ENCODE results near the gene SRRM5.

DNA sequence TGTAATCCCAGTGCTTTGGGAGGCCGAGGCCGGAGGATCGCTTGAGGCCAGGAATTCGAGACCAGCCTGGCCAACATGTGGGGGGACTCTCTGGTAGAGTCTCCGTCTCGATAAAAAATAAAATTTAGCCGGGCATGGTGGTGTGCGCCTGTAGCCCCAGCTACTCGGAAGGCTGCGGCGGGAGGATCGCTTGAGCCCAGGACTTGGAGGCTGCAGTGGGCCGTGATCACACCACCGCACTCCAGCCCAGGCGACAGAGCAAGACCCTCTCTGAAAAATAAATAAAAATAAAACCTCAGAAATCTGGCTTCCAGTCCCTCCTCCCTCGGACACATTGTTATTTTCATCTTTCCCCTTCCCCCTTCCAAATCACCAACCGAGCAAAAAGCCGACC, 16.3 kb upstream of the SRRM5 start:
- TF ChIP-seq, protein P1, sequence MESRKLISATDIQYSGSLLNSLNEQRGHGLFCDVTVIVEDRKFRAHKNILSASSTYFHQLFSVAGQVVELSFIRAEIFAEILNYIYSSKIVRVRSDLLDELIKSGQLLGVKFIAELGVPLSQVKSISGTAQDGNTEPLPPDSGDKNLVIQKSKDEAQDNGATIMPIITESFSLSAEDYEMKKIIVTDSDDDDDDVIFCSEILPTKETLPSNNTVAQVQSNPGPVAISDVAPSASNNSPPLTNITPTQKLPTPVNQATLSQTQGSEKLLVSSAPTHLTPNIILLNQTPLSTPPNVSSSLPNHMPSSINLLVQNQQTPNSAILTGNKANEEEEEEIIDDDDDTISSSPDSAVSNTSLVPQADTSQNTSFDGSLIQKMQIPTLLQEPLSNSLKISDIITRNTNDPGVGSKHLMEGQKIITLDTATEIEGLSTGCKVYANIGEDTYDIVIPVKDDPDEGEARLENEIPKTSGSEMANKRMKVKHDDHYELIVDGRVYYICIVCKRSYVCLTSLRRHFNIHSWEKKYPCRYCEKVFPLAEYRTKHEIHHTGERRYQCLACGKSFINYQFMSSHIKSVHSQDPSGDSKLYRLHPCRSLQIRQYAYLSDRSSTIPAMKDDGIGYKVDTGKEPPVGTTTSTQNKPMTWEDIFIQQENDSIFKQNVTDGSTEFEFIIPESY (IDR thresholded peaks at IDR 0.05; ENCODE audit: borderline replicate concordance, low read depth), result no peak
- TF ChIP-seq, protein P2, sequence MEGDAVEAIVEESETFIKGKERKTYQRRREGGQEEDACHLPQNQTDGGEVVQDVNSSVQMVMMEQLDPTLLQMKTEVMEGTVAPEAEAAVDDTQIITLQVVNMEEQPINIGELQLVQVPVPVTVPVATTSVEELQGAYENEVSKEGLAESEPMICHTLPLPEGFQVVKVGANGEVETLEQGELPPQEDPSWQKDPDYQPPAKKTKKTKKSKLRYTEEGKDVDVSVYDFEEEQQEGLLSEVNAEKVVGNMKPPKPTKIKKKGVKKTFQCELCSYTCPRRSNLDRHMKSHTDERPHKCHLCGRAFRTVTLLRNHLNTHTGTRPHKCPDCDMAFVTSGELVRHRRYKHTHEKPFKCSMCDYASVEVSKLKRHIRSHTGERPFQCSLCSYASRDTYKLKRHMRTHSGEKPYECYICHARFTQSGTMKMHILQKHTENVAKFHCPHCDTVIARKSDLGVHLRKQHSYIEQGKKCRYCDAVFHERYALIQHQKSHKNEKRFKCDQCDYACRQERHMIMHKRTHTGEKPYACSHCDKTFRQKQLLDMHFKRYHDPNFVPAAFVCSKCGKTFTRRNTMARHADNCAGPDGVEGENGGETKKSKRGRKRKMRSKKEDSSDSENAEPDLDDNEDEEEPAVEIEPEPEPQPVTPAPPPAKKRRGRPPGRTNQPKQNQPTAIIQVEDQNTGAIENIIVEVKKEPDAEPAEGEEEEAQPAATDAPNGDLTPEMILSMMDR (IDR thresholded peaks at IDR 0.05), result no peak
- TF ChIP-seq, protein P3, sequence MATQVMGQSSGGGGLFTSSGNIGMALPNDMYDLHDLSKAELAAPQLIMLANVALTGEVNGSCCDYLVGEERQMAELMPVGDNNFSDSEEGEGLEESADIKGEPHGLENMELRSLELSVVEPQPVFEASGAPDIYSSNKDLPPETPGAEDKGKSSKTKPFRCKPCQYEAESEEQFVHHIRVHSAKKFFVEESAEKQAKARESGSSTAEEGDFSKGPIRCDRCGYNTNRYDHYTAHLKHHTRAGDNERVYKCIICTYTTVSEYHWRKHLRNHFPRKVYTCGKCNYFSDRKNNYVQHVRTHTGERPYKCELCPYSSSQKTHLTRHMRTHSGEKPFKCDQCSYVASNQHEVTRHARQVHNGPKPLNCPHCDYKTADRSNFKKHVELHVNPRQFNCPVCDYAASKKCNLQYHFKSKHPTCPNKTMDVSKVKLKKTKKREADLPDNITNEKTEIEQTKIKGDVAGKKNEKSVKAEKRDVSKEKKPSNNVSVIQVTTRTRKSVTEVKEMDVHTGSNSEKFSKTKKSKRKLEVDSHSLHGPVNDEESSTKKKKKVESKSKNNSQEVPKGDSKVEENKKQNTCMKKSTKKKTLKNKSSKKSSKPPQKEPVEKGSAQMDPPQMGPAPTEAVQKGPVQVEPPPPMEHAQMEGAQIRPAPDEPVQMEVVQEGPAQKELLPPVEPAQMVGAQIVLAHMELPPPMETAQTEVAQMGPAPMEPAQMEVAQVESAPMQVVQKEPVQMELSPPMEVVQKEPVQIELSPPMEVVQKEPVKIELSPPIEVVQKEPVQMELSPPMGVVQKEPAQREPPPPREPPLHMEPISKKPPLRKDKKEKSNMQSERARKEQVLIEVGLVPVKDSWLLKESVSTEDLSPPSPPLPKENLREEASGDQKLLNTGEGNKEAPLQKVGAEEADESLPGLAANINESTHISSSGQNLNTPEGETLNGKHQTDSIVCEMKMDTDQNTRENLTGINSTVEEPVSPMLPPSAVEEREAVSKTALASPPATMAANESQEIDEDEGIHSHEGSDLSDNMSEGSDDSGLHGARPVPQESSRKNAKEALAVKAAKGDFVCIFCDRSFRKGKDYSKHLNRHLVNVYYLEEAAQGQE (IDR thresholded peaks at IDR 0.05; ENCODE audit: low read depth, low read length), result no peak
- TF ChIP-seq, protein P4, sequence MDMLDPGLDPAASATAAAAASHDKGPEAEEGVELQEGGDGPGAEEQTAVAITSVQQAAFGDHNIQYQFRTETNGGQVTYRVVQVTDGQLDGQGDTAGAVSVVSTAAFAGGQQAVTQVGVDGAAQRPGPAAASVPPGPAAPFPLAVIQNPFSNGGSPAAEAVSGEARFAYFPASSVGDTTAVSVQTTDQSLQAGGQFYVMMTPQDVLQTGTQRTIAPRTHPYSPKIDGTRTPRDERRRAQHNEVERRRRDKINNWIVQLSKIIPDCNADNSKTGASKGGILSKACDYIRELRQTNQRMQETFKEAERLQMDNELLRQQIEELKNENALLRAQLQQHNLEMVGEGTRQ (IDR thresholded peaks at IDR 0.05; ENCODE audit: borderline replicate concordance, low read depth, low read length), result no peak
- TF ChIP-seq POLR2AphosphoS5 (IDR thresholded peaks at IDR 0.05; ENCODE audit: low read depth, low read length) (no peak), EZH2phosphoT487 (IDR thresholded peaks at IDR 0.05; ENCODE audit: borderline replicate concordance, low read depth) (no peak), RAD21 (IDR thresholded peaks at IDR 0.05; ENCODE audit: low read length) (no peak), TAF1 (IDR thresholded peaks at IDR 0.05; ENCODE audit: borderline replicate concordance, low read depth, low read length) (no peak), SMC3 (IDR thresholded peaks at IDR 0.05; ENCODE audit: low read depth, low read length) (no peak)
- TF ChIP-seq, protein P5, sequence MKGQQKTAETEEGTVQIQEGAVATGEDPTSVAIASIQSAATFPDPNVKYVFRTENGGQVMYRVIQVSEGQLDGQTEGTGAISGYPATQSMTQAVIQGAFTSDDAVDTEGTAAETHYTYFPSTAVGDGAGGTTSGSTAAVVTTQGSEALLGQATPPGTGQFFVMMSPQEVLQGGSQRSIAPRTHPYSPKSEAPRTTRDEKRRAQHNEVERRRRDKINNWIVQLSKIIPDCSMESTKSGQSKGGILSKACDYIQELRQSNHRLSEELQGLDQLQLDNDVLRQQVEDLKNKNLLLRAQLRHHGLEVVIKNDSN (IDR thresholded peaks at IDR 0.05; ENCODE audit: borderline replicate concordance, low read depth), result no peak
